ENCODE results near the gene SERINC2. TPM values are rescaled to one million over a fixed set of nuclear protein-coding genes. Genes with fewer than 3 reads are reported as not detected.

Gene SERINC2
- total RNA-seq, 1 donor from 2014 or later = 105 TPM

Other genes with a start within 250 kb of the SERINC2 start
- 2.7 and 4.4 TPM in 2 replicates for gene NKAIN1, start 173.3 kb upstream of the SERINC2 start, total RNA-seq
- 62.8 and 67.4 TPM in 2 replicates for gene SNRNP40, start 116.4 kb upstream of the SERINC2 start, total RNA-seq
- 39.0 and 44.1 TPM in 2 replicates for gene ZCCHC17, start 116.2 kb upstream of the SERINC2 start, total RNA-seq
- gene FABP3, start 40.1 kb upstream of the SERINC2 start, total RNA-seq = 2.1 and 9.1 TPM in 2 replicates
- 140 and 149 TPM in 2 replicates for gene TINAGL1, start 163.3 kb downstream of the SERINC2 start, total RNA-seq
- not detected in 2 replicates for gene HCRTR1, start 204.5 kb downstream of the SERINC2 start, total RNA-seq
- 86.8 and 100 TPM in 2 replicates for gene PEF1, start 231.7 kb downstream of the SERINC2 start, total RNA-seq

All from kidney epithelial cell (primary cell).